SK-N-SH treated with all-trans-retinoic acid at 6 μM for 48 hours (cell line): Measurements from ENCODE around the gene CSGALNACT2.

Experiments
- BACH2 ChIP-seq: fragments of 250-450 bp; sonication (Bioruptor Pico); IDR thresholded peaks from 2 replicates; pipeline ENCODE4 v1.9.0; 2021; ENCODE audit warnings: mild to moderate bottlenecking, borderline replicate concordance
- TF ChIP-seq, protein P1 (sequence below): fragments of 250-450 bp; sonication (Bioruptor Pico); IDR thresholded peaks from 2 replicates; pipeline ENCODE4 v1.8.0; 2020; ENCODE audit warnings: mild to moderate bottlenecking, moderate library complexity, borderline replicate concordance

DNA sequence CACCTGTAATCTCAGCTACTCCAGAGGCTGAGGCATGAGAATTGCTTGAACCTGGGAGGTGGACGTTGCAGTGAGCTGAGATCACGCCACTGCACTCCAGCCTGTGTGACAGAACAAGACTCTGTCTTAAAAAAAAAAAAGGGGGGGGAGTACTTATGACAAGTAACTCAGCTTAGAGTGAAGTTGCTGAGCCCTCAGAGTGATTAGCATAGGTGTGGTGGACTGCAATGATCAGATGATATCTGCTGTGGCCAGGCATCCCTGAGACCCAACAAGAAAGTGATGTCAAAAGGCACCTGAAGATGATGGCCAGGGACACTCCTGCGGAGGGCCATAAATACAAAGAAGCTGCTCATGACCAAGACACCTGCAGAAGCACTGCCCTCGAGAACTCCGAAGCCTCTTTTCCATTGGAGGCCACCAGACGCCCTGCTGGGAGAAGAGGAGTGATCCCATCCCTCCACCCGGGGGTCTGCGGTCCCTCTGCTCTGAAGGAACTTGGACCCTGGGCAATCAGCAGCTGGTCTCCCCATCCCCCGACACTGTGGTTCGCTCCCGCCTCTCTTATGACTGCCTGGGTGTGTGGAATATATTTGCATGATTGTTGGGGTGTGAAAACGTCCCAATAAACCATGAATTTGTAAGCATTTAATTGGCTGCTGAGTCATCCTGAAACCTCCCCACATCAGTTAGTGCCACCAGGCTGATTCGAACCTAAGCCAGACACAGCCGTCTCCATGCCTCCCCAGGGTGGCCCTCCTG lies 82.6 kb downstream of the CSGALNACT2 start:
- no peak for TF ChIP-seq BACH2 (CRISPR knock-in tag)
- TF ChIP-seq, protein P1, sequence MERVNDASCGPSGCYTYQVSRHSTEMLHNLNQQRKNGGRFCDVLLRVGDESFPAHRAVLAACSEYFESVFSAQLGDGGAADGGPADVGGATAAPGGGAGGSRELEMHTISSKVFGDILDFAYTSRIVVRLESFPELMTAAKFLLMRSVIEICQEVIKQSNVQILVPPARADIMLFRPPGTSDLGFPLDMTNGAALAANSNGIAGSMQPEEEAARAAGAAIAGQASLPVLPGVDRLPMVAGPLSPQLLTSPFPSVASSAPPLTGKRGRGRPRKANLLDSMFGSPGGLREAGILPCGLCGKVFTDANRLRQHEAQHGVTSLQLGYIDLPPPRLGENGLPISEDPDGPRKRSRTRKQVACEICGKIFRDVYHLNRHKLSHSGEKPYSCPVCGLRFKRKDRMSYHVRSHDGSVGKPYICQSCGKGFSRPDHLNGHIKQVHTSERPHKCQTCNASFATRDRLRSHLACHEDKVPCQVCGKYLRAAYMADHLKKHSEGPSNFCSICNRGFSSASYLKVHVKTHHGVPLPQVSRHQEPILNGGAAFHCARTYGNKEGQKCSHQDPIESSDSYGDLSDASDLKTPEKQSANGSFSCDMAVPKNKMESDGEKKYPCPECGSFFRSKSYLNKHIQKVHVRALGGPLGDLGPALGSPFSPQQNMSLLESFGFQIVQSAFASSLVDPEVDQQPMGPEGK (CRISPR knock-in tag), result no peak
